Measurements from ENCODE around the gene UNC5B.
"Not testable (repeated sequence)": the region's sequence is repeated elsewhere in the genome, so short reads cannot be mapped to it uniquely, and the experiment has no call there.

UNC5B gene

DNA sequence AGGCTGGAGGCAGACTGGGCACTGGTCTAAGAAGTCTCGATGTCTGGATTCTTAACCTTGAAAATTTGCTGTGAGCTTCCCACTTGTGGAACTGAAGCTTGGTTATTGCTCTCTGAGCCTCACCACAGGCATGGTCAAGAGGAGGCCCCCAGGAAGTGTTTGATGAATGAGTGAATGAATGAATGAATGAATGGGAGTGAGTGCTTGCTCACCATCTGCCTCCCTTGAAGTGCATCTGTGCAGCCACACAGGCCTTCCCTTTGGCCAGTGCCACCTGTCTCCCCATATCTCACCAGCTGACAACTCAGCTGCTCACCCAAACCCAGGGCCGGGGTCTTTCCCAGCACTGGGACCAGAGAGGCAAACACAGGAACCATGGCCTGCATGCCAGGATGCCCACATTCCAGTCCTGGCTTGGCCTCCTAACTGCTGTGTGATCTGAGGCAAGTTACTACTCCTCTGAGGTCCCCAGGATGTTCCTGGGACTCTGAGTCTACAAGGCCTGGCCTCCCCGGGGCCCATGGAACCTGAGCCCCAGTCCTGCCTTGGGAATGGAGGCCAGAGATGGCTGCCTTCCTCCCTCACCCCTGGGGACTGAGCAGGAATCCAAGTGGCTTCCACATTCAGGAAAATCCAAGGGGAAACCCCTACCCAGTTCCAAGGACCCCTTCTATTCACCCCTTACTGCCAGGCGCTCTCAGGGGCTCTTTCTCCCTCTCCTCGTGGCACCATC, 55.3 kb downstream of the UNC5B start:
- DNase-seq (ENCODE audit: low read depth in 2 of 2): no peak

DNA sequence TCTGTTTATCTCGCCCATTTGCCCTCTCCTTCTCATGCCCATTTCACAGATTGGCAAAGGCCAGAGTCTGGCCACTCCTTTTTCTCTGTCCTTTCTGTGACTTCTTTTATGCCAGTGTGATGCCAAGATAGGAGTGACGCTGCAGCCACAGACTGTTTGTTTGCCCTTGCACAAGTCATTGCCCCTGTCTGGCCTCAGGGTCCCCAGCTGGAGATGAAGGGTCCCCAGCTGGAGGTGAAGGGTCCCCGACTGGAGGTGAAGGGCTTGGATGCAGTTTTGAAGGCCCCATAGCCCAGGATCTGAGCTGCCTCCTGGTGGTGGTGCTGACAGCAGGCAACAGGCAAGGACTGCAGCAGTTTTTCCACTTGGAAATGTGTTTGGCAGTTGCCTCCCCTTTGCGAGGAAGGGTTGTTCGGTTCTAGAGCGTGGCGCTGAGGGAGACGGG, 55.9 kb downstream of the UNC5B start:
- no peak for DNase-seq (ENCODE audit: low read depth in 2 of 2)

DNA sequence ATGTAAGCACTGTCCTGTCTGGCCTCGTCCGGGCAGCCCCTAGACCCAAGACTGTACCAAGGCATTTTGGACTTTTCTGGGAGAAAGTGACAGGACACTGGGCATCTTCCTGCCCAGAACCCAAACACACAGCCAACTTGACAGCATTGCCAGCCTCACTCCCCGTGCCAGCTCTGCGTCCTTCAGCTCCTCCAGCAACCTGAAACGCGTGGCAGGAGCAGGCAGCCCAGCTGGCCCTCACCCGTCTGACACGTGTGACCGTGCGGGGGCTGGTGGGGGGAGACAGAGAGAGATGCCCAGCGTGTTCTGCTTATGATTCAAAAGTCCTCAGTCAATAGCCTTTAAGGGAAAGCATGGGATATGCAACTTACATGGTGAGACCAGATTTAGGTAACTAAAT, 56.4 kb downstream of the UNC5B start:
- no peak for DNase-seq (ENCODE audit: low read depth in 2 of 2)

DNA sequence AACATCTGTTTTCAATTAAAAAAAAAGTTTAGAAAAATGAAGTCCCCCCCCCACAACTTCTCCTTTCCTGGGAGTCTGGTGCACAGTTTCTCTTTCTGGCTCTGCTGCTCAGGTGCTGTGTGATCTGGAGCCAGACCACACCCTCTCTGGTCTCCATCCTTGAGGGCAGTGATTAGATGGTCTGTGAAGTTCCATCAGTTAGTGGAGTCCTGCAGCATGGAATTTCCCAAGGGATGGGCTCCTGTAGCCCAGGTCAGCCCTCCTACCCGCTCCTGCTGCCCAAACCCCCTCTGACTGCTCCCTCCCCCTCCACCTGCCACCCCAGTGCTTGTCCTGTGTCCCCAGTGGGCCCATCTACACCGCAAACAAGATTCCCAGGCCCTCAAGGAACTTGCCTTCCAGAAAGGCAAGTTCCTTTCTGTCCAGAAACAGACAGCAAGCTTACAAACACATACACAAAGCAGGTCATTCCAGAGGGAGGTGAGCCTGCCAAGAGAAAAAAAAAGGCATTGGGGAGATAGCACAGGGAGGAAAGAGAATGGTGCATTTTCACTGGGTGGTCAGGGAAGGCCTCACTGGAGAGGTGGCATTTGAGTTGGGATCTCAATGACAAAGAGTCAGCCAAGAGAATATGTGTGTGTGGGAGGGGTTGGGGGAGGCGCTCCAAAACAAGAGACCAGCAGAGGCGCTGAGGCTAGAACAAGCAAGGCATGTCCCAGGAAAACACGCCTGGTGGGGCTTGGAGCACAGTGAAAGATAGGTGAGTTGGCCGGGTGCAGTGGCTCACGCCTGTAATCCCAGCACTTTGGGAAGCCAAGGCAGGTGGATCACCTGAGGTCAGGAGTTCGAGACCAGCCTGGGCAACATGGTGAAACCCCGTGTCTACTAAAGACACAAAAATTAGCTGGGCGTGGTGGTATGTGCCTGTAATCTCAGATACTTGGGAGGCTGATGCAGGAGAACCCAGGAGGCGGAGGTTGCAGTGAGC, 57.2 kb downstream of the UNC5B start:
- DNase-seq (ENCODE audit: low read depth in 2 of 2): no peak

DNA sequence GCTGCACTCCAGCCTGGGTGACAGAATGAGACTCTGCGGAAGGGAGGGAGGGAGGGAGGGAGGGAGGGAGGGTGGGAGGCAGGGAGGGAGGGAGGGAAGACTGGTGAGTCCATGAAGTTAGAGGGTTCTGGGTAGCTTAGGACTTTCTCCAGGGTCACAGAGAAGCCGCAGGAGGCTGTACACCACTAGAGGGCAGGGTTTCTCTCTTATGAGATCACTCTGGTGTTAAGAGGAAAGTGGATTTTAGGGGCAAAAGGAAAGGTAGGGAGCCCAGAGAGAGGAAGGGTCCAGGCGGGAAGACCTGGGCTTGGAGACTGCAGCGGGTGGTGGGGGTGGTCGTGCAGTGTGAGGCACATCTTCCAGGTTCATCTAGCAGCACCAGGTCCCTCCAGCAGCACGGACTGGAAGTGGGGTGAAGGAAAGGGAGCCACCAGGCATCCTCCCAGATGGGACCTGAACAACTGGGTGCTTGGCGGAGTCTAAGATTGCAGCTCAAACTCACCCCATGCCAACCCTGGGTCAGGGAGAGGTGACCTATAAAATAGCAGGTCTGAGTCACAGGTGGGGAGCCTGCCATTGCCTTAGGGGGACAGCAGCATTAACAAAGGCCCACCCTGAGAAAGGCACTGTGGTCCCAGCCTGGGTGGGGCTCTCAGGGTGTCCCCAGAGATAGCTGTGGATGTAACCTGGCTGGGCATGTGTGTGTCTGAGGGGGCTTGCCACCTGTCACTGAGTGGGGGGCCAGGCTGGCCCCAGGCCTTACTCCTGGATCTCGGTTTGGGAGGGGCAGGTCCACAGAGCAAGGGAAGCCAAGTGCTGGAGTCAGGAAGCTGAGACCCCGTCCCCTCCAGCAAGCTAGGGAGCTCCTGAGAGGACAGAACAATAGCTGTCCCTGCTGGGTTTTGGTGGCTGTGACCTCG, 58.2 kb downstream of the UNC5B start:
- DNase-seq (ENCODE audit: low read depth in 2 of 2): no peak

DNA sequence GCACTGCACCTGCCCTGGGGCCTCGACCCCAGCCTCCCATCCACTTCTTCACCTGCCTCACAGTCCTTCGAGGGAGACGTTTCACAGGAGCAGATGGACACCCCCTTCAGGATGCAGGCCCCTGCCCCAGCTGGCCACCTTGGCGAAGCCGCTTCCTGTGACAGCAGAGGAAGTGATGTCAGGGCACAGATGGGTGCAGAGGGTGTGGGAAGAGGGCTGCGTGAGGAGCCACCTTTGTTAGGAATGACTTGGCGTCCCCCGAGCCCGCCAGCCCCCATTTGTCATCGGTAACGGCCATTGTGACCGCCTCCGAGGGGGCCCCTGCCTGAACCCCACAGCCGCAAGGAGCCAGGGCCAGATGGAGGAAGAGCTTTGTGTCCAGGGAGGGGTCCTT, 59.3 kb downstream of the UNC5B start:
- no peak for DNase-seq (ENCODE audit: low read depth in 2 of 2)

DNA sequence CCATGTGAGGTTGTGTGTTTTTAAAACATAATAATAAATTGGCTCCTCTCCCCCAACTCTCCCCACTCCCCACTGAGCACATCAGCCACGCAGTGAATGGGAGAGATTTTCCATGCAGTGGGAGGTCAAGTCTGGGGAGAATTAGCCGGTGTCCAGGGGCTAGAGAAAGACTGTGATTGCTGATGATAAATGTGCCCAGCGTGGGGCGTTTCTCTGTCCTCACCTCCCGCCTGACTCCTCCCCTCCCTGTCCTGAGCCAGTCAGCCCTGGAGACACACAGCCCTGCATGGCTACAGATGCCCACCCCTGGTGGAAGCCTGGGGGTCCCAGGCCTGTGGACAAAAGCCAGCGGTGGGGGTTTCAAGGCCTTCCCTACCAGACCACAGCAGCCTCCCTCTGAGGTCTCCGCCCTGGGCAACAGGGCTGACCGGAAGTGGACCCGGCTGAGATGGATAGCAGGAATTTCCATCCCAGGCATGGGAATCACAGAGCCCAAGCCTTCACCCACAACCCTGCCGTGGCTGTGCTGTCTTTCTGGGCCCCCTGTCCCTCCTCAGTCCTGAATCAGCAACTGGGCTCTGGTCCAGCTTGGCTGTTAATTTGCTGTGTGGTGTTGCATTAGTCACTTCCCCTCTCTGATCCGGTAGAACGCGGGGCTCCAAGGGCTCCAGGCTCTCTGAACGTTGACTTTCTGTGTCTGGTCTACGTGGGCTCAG, 59.8 kb downstream of the UNC5B start:
- no peak for DNase-seq (ENCODE audit: low read depth in 2 of 2)

DNA sequence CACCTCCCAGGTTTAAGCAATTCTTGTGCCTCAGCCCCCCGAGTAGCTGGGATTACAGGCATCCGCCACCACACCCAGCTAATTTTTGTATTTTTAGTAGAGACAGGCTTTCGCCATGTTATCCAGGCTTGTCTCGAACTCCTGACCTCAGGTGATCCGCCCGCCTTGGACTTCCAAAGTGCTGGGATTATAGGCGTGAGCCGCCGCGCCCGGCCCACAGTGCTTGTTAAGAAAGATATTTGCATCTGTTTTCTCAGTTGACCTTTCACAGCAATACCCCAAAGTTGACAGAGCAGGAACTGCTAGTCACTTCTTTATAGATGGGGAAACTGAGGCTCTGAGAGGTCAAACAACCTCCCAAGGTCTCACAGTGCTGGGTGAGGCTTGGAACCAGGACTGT, 60.6 kb downstream of the UNC5B start:
- not testable (repeated sequence) for DNase-seq (ENCODE audit: low read depth in 2 of 2)

DNA sequence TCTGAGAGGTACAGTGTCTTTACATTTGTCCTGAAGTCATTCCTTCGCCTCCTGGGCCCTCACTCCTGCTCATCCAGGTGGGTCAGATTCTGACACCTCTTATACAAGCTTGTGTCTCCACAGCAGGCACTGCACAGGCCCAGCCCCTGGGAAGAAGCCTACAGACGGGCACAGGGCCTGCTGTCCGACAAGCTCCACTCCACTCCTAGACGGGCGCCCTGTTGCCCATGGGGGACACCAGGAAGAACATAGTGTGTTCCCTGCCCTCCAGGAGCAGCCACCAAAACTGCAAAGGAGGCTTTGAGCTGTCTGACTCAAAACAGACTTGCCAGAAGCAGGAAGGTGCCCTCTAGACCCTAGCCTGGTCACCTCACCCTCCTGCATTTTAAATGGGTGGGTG, 61.1 kb downstream of the UNC5B start:
- DNase-seq (ENCODE audit: low read depth in 2 of 2): no peak

DNA sequence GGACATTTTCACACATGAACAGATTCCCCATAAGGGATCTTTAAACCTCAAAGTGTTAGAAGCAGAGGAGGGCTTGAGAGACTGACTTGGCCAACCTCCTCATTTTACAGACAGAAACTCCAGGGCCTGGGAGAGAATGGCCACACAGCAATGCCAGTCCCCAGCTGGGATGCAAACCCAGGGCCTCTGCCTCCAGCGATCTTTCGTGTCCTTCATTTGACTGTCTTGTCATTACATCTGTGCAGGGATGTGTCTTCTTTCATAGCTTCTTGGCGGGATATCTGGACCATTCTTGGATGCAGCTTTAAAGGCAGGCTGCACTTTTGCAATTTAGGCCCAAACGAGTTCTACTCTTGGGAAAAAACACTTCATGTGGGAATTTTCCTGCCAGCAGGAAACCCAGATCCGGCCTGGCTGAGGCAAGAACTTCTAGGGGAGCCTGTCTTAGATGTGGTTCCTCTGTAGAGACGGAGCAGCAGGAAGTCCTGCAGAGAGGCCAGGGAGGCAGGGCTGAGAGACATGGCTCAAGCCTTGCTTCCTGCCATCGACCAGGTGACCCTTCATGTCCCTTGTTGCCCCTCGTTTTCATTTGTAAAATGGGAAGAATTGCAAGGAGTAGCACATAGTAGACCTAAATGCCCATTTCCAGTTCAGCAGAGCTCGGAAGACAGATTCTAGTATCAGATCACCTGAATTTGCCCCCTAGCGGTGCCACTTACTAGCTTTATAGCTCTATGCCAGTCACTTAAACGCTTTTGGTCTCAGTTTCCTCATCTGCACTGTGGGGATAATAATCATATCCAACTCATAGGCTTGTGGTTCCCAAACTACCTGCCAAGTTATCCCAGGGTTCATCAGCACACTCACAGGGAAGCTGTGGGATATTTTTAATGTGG, 62.8 kb downstream of the UNC5B start:
- DNase-seq (ENCODE audit: low read depth in 2 of 2): no peak

DNA sequence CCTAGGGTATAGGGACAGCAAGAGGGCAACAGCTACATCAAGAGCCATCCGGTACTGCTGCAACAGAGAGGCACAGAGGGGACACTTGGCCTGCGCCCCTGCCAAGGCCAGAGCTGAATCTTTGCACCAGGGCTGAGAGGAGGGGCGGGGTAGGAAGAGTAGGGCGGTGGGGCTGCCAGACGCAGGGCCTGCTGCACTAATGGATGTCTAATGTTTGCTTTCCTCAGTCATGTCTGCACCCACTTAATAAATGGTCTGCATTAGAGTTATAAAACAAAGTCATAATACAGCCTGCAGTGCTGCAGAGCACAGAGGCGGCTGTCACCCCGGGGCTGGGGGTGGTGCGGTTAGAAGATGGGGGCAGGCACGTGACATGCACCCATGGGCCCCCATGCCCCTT, 64.5 kb downstream of the UNC5B start:
- DNase-seq (ENCODE audit: low read depth in 2 of 2): no peak

DNA sequence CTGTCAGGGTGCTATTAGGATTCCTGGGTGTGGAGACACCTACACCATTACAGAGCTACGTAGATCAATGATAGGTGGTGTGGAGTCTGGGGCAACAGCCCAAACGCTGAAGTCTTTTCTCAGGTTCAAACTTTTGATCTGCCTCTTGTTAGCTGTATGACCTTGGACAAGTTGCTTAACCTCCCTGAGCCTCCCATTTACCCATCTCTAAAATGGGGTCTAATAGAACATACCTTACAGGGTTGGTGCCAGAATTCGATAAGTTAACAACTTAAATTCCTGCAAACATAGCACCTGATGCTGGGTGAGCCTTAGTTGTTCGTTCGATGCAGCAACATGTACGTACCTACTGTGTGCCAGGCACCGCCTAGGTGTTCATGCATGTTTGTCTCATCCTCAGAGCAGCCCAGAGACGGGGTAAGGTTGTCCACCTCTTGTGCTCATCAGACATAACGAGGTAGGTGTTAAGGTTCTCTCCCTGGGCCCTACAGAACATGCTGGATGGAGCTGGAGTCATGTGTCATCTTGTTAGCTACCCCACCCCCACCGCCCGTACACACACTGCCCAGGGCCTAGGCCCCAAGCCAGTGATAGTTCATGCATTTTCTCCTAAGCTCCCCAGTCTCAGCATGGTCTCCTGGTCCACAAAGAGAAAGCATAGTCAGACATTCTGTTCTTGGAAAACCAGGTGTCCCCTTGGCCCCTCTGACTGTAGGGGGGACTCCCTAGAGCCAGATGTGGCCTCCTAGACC, 65.7 kb downstream of the UNC5B start:
- DNase-seq (ENCODE audit: low read depth in 2 of 2): no peak

DNA sequence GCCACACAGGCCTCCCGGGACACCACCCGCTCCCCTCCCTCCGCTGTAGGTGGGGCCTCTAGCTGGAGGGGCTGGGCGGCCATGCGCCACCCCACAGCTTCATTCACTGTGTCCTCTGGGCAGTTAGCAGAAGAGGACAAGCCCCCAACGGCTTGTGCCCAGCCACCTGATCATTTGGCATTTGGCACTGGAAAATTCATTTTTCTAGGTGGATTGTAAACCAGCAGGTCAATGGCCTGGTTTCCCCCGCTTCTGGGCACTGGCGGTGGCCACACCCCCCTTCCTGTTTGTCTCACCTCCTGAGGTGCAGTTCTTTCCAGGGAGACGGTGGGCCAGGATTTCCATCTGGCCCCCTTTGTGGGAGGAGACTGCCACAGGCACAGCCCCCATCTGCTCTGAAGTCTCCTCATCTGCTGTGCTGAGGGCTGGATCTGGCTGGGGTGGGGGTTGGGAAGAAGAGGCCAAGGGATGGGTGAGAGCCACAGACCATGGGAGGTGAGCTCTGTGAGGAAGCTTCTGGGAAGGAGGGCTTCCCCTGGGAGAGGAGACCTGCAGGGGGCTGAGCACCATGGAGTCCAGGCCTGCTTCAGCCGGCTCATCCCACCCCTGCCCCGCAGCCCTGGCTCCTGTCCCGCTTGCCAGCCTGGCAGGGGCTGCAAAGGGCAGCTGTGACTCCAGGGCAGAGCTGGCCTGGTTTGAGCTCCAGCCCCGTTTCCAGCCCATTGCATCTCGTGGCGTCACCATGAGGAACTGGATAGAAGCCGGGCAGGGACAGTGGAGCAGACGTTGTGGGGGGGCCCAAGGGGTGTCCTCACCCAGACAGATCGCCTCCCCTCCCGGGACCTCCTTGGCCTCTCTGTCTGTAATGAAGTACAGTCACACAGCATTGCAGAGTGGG, 66.6 kb downstream of the UNC5B start:
- no peak for DNase-seq (ENCODE audit: low read depth in 2 of 2)

DNA sequence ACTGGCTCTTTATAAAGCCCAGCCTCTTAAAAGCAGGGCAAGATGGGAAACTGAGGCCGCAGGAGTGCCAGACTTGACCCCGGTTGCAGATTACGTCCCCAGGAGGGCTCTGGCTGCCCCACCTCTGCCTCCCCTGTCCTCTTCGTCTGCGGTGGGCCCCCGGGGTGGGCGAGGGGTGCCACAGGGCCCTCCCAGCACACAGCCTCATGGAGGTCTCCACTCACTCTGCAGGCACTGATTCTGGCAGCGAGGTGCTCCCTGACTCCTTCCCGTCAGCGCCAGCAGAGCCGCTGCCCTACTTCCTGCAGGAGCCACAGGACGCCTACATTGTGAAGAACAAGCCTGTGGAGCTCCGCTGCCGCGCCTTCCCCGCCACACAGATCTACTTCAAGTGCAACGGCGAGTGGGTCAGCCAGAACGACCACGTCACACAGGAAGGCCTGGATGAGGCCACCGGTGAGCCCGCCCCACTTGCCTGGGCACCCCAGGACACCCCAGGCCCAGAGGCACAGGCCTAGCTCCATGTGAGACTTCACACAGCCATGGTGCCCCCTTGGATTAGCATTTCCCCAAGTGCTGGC, 67.3 kb downstream of the UNC5B start:
- DNase-seq (ENCODE audit: low read depth in 2 of 2): no peak

DNA sequence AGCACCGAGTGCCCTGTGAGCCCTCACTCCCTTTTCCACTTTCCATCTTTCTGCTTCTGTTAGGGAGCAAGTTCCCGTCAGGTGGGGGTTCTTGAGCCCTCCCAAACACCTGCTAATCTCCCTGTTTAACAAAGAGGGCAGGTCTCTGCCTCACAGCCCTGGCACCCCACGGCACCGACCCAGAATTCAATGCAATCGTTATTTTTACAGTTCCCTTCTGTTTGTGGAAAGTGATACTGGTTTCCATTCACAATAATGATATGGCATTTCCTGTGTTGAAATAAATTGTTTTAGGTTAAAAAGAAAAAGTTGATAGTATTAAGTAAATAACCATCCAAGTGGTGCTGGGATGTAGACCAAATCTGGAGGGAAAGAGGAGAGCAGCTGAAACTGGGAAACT, 67.8 kb downstream of the UNC5B start:
- DNase-seq (ENCODE audit: low read depth in 2 of 2): no peak

DNA sequence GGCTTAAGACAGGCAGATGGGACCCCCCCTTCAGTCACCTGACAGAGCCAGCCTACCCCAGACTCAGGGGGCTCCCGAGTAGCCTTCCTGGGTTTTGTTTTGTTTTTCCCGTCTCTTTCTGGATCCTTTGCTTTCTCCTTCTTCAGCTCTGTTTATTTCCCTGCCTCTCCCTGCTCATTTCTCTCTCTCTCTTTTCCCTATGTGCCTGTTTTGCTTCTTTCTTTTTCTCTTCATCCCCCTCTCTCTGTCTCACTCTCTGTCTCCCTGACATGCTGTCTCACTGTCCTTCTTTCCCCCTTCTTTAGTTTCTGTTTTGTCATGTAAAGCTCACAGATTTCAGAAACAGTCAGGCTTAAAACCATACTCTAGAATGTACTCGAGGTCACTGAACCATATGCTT, 68.5 kb downstream of the UNC5B start:
- no peak for DNase-seq (ENCODE audit: low read depth in 2 of 2)

DNA sequence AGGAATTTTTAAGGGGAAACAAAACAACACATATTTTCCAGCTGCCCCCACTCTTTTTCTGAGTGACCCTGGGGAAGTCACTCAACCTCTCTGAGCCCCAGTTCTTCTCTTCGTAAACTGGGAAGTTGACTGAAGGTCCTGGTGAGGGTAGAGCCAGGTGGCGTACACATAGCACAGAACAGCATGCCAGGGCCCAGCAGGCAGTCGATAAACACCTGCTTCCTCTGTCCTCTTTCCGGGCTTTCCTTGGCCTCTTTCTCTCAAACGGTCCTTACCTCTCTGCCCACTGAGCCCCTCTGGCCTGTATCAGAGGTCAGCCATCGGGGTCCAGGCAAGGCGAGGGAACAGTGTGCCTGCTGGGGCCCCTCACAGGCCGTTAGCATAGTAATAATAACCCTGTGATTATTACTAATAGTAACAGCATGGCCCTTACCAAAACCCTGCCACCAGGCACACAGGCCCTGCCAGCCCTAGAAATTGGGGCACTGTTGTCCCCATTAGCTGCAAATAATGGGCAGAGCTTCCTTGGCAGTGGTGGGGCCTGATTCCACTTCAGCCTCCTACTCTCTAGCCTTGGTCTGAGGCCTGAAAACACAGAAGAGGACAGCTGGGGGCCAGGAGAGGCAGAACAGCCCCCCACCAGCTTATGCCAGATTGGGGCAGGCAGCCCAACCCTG, 69.4 kb downstream of the UNC5B start:
- no peak for DNase-seq (ENCODE audit: low read depth in 2 of 2)

DNA sequence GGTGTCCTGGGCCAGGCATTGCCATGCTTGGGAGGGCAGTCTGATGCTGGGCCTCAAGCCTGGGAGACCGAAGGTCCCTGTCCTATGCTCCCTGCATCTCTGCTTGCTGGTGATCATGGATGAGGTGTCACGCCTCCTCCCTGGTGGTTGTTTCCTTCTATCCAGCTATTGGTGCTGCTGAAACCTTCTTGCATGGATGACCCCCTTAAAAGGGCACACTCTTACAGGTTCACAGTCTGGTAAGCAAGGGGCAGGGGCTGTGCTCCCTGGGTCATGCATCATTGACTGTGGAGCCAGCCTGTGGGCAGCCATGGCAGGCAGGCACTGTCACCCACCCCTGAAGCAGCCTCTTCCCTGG, 69.9 kb downstream of the UNC5B start:
- no peak for DNase-seq (ENCODE audit: low read depth in 2 of 2)

All from stimulated activated CD8-positive, alpha-beta memory T cell treated with anti-CD3 and anti-CD28 coated beads, Interleukin-7, amount 100 ng/mL, for 1 hour (primary cell).